ENCODE data around the gene PCDHGA1.

Gene PCDHGA1

GRCh38 chr5:141529002-141529401, 198.7 kb downstream of the PCDHGA1 start:
- Histone ChIP-seq H3K36me3 (replicated peaks; ENCODE audit: low read depth, low read length) (peaks cover 7% of the 10 kb centered on the region), H3K27ac (ENCODE audit: low read length) (no peak overlapping the region), H3K9ac (ENCODE audit: low read length) (no peak overlapping the region), H3K4me1 (ENCODE audit: low read length) (no peaks in the 10 kb centered on the region), H3K9me3 (ENCODE audit: insufficient read depth, low read length) (no peaks in the 10 kb centered on the region), H3K79me2 (ENCODE audit: low read length) (no peaks in the 10 kb centered on the region), H4K20me1 (ENCODE audit: insufficient read depth, low read length) (no peaks in the 10 kb centered on the region), H3K4me2 (ENCODE audit: low read length) (no peak overlapping the region), H2AFZ (ENCODE audit: low read depth, low read length) (no peak overlapping the region), H3K4me3 (ENCODE audit: low read length) (no peak overlapping the region), H3K27me3 (ENCODE audit: low read depth, low read length) (no peaks in the 10 kb centered on the region)
- TF ChIP-seq EZH2phosphoT487 (IDR thresholded peaks at IDR 0.05; ENCODE audit: low read depth) (no peak), CTCF (IDR thresholded peaks at IDR 0.05; ENCODE audit: low read depth, low read length) (no peak)

GRCh38 chr5:141529873-141530272, 199.6 kb downstream of the PCDHGA1 start:
- H4K20me1 ChIP-seq (ENCODE audit: insufficient read depth, low read length) = no peaks in the 10 kb centered on the region
- H3K9ac ChIP-seq (ENCODE audit: low read length) = no peak overlapping the region
- H3K27me3 ChIP-seq (ENCODE audit: low read depth, low read length) = no peaks in the 10 kb centered on the region
- no peaks in the 10 kb centered on the region for H3K4me1 ChIP-seq (ENCODE audit: low read length)
- no peaks in the 10 kb centered on the region for H3K9me3 ChIP-seq (ENCODE audit: insufficient read depth, low read length)
- no peak overlapping the region for H3K4me3 ChIP-seq (ENCODE audit: low read length)
- TF ChIP-seq EZH2phosphoT487 (IDR thresholded peaks at IDR 0.05; ENCODE audit: low read depth) (no peak), CTCF (IDR thresholded peaks at IDR 0.05; ENCODE audit: low read depth, low read length) (no peak)
- H3K79me2 ChIP-seq (ENCODE audit: low read length) = no peaks in the 10 kb centered on the region
- peaks cover 6% of the 10 kb centered on the region for H3K36me3 ChIP-seq (replicated peaks; ENCODE audit: low read depth, low read length)
- no peak overlapping the region for H3K27ac ChIP-seq (ENCODE audit: low read length)
- no peak overlapping the region for H2AFZ ChIP-seq (ENCODE audit: low read depth, low read length)
- no peak overlapping the region for H3K4me2 ChIP-seq (ENCODE audit: low read length)

GRCh38 chr5:141532726-141533125, 202.4 kb downstream of the PCDHGA1 start:
- Histone ChIP-seq H3K9me3 (ENCODE audit: insufficient read depth, low read length) (no peaks in the 10 kb centered on the region), H4K20me1 (ENCODE audit: insufficient read depth, low read length) (no peaks in the 10 kb centered on the region), H3K27ac (ENCODE audit: low read length) (no peak overlapping the region), H3K4me1 (ENCODE audit: low read length) (no peaks in the 10 kb centered on the region), H2AFZ (ENCODE audit: low read depth, low read length) (no peak overlapping the region), H3K27me3 (ENCODE audit: low read depth, low read length) (no peaks in the 10 kb centered on the region), H3K4me2 (ENCODE audit: low read length) (no peak overlapping the region), H3K36me3 (replicated peaks; ENCODE audit: low read depth, low read length) (peaks cover 6% of the 10 kb centered on the region), H3K4me3 (ENCODE audit: low read length) (no peak overlapping the region), H3K9ac (ENCODE audit: low read length) (no peak overlapping the region), H3K79me2 (ENCODE audit: low read length) (no peaks in the 10 kb centered on the region)
- TF ChIP-seq CTCF (IDR thresholded peaks at IDR 0.05; ENCODE audit: low read depth, low read length) = no peak
- TF ChIP-seq EZH2phosphoT487 (IDR thresholded peaks at IDR 0.05; ENCODE audit: low read depth) = no peak

- Histone ChIP-seq H3K9me3 (ENCODE audit: insufficient read depth, low read length) (no peaks in the 10 kb centered on the region), H2AFZ (ENCODE audit: low read depth, low read length) (no peak overlapping the region), H3K27me3 (ENCODE audit: low read depth, low read length) (no peaks in the 10 kb centered on the region), H3K36me3 (replicated peaks; ENCODE audit: low read depth, low read length) (no peaks in the 10 kb centered on the region), H3K4me3 (ENCODE audit: low read length) (no peak overlapping the region), H4K20me1 (ENCODE audit: insufficient read depth, low read length) (no peaks in the 10 kb centered on the region), H3K79me2 (ENCODE audit: low read length) (no peaks in the 10 kb centered on the region), H3K4me2 (ENCODE audit: low read length) (no peak overlapping the region), H3K4me1 (ENCODE audit: low read length) (no peaks in the 10 kb centered on the region), H3K27ac (ENCODE audit: low read length) (no peak overlapping the region), H3K9ac (ENCODE audit: low read length) (no peak overlapping the region)
- no peak for TF ChIP-seq CTCF (IDR thresholded peaks at IDR 0.05; ENCODE audit: low read depth, low read length)
- no peak for TF ChIP-seq EZH2phosphoT487 (IDR thresholded peaks at IDR 0.05; ENCODE audit: low read depth)
Measured at GRCh38 chr5:141533897-141534296, 203.6 kb downstream of the PCDHGA1 start.
